ENCODE results near the gene SF3B3.
A peak's percentile ranks its signal among the peaks of the same experiment; 100 is the strongest.
"Not testable (repeated sequence)": the region's sequence is repeated elsewhere in the genome, so short reads cannot be mapped to it uniquely, and the experiment has no call there.

Gene SF3B3

DNA sequence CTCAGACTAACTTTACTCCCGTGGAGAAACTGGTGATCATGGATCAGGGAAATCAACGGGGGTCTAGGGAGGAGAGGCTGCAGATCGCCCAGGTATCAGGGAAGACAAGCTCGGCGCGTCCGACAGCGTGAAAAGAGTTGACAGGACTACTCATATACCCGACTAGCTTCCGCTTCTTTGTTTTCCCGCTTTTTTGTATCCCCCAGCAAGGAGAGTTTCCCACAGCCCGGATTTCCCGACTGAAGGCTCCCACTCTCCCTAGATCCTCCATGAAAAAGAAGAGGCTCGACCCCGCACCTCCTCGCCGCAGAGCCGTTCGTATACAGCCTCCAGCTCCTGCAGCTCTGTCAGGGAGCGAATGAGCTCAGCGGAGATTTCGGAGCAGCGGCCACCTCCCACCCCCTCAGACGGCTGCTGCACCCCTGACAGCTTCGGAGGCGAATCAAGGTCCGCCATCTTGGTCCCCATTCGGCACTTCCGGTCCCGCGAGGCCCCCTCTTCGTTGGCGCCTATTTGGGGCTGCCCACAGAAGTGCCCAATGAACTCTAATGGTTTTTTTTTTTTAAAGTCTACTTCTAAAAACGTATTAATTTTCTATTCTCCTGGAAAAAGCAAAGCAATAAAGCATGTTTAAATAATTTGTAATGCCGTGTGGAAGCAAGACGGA, 407 bp upstream of the SF3B3 start, which contains the start of gene COG4:
Gene COG4 (minus strand): TSS at position 479 of the 667 bp plus-strand sequence. CDS start 11 bp downstream, at position 468.
- ChIA-PET POLR2A (interaction anchor here (0.6 to 0.9 kb wide), 3 partner anchors 18 to 166 kb away, joined by 3 to 4 read pairs (median 3); no protein-coding TSS in a partner anchor), CTCF (interaction anchor here (0.9 kb wide), 1 partner anchor 271 kb away, joined by 3 read pairs; no protein-coding TSS in a partner anchor)
- peak; percentile 91 for DNase-seq (ENCODE audit: extremely low spot score)
- TF ChIP-seq, protein P1, sequence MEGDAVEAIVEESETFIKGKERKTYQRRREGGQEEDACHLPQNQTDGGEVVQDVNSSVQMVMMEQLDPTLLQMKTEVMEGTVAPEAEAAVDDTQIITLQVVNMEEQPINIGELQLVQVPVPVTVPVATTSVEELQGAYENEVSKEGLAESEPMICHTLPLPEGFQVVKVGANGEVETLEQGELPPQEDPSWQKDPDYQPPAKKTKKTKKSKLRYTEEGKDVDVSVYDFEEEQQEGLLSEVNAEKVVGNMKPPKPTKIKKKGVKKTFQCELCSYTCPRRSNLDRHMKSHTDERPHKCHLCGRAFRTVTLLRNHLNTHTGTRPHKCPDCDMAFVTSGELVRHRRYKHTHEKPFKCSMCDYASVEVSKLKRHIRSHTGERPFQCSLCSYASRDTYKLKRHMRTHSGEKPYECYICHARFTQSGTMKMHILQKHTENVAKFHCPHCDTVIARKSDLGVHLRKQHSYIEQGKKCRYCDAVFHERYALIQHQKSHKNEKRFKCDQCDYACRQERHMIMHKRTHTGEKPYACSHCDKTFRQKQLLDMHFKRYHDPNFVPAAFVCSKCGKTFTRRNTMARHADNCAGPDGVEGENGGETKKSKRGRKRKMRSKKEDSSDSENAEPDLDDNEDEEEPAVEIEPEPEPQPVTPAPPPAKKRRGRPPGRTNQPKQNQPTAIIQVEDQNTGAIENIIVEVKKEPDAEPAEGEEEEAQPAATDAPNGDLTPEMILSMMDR (IDR thresholded peaks at IDR 0.05; ENCODE audit: control extremely low read depth, extremely low read depth, low read depth, missing control alignments): no peak

DNA sequence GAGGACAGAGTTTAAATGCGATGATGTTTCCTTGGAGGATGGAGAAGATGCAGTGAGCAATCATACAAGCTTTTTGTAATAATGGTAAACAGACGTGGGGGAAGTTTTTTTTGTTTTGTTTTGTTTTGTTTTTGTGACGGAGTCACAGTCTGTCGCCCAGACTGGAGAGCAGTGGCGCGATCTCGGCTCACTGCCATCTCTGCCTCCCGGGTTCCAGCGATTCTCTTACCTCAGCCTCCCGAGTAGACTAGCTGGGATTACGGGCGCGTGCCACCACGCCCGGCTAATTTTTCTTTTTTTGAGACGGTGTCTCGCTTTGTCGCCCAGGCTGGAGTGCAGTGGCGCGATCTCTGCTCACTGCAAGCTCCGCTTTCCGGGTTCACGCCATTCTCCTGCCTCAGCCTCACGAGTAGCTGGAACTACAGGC, 796 bp downstream of the SF3B3 start:
- ChIA-PET CTCF (interaction anchor here (0.7 to 2.0 kb wide), 7 partner anchors 10 to 143 kb away, joined by 3 to 6 read pairs (median 4); no protein-coding TSS in a partner anchor), POLR2A (interaction anchor here (0.9 to 2.0 kb wide), 8 partner anchors 8 to 235 kb away, joined by 3 to 8 read pairs (median 3); partner anchors contain the start of genes AARS1, DDX19A and ST3GAL2)
- not testable (repeated sequence) for DNase-seq (ENCODE audit: extremely low spot score)

DNA sequence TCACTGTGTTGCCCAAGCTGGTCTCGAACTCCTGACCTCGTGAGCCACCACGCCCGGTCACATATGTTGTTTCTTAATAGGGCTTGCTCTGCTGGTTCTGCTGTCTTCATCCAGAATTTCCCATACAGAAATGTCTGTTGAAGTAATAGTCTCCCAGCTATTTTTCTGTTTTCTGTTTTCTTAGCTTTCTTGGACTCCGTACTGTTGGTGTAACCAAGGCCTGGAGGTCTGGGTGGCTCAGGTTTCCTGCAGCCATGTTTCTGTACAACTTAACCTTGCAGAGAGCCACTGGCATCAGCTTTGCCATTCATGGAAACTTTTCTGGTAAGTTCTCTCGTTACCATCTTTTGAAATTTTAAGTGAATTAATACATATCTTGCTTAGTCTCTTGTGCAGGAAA, 2.8 kb downstream of the SF3B3 start:
- POLR2A ChIA-PET: interaction anchor here (0.6 kb wide), 1 partner anchor 31 kb away, joined by 3 read pairs; no protein-coding TSS in a partner anchor
- DNase-seq (ENCODE audit: extremely low spot score): no peak
- TF ChIP-seq, protein P1 (IDR thresholded peaks at IDR 0.05; ENCODE audit: control extremely low read depth, extremely low read depth, low read depth, missing control alignments): no peak
- CTCF ChIA-PET: interaction anchor here (1.6 to 2.0 kb wide), 2 partner anchors 127 to 145 kb away, joined by 3 to 6 read pairs; no protein-coding TSS in a partner anchor

DNA sequence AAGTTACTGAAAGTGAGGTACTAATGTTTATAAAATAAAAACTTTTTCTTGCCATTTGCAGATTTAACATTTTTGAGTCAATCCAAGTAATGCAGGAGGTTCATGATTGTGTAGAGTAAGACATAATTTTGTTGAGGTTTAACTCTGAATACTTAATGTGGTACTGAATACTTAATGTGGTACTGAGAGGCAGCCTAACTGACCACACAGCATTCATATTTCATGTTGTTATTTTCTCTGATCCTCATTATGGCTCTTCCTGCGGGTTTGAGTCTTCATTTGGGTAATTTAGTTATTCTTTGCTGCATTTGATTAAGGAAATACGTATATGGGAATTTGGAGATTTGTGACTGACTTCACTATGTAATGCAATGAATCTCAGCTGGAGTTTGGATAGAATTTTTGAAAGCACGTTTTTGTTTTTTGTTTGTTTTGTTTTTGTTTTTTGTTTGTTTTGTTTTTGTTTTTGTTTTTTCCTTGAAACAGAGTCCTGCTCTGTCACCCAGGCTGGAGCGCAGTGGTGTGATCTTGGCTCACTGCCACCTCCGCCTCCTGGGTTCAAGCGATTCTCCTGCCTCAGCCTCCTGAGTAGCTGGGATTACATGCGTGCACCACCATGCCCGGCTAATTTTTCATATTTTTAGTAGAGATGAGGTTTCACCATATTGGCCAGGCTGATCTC, 3.8 kb downstream of the SF3B3 start:
- TF ChIP-seq, protein P1 (IDR thresholded peaks at IDR 0.05; ENCODE audit: control extremely low read depth, extremely low read depth, low read depth, missing control alignments): no peak
- DNase-seq (ENCODE audit: extremely low spot score): no peak
- POLR2A ChIA-PET: no interaction called here
- CTCF ChIA-PET: no interaction called here

DNA sequence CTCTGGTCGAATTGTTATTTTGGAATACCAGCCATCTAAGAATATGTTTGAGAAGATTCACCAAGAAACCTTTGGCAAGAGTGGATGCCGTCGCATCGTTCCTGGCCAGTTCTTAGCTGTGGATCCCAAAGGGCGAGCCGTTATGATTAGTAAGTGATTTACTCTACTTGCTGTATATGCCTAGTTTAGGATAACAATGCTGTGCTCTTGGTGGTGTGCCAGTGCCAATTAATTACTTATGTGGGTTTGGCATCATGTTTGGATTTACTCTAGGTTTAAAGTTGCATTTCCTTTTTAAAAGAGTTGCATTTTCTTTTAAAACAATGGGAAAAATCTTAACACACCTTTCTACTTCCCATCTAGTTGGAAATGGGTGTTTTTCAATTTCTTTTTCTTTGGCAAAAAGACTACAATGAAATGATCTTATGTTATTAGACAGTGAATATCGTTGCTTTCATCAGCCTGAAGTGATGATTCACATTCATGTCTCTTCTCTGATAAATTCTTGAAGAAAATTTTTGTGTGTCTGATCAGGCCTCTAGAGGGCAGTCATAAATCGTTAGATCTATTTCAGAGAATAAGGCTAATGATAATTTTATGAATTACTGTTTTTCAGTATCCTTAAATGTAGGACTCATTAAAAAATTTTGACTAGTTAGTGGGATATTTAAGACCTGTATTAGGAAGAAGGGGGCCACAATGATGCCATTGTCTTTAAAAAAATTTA, 5.6 kb downstream of the SF3B3 start:
- POLR2A ChIA-PET: interaction anchor here (0.7 kb wide), 1 partner anchor 76 kb away, joined by 15 read pairs; no protein-coding TSS in a partner anchor
- CTCF ChIA-PET: interaction anchor here (0.7 to 1.0 kb wide), 4 partner anchors 9 to 230 kb away, joined by 3 read pairs; partner anchors contain the start of gene DDX19B
- no peak for DNase-seq (ENCODE audit: extremely low spot score)
- TF ChIP-seq, protein P1 (IDR thresholded peaks at IDR 0.05; ENCODE audit: control extremely low read depth, extremely low read depth, low read depth, missing control alignments): peak; percentile 40

DNA sequence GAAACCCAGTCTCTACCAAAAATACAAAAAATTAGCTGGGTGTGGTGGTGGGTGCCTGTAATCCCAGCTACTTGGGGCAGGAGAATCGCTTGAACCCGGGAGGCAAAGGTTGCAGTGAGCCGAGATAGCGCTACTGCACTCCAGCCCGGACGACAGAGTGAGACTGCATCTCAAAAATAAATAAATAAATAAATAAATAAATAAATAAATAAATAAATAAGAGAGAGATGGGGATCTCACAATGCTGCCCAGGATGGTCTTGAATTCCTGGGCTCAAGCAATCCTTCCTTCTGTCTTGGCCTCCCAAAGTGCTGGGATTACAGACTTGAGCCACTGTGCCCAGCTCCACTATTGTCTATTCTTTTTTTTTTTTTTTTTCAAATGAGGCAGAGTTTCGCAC, 6.3 kb downstream of the SF3B3 start:
- ChIA-PET POLR2A (interaction anchor here (0.6 kb wide), 1 partner anchor 1378 kb away, joined by 4 read pairs; no protein-coding TSS in a partner anchor), CTCF (interaction anchor here (0.9 to 1.5 kb wide), 3 partner anchors 8 to 38 kb away, joined by 3 to 4 read pairs (median 3); no protein-coding TSS in a partner anchor)
- not testable (repeated sequence) for DNase-seq (ENCODE audit: extremely low spot score)

DNA sequence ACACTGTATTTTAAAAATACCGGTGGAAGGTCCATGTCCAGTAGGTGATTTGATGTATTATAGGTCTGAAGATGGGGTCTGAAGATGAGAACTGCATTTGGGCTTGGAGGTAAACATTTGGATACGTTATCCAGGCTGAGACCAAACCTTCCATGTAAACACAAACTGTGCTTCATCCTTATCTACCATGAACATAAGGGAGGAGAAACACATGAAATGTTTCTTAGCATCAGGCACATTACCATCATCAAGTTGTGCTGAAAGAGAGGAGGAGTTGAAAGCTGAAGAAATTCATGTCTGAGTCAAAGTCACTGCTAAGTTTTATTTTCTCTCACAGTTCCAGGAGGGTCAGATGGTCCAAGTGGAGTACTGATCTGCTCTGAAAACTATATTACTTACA, 11.4 kb downstream of the SF3B3 start:
- CTCF ChIA-PET: interaction anchor here (1.6 to 1.8 kb wide), 2 partner anchors 10 to 16 kb away, joined by 4 read pairs; no protein-coding TSS in a partner anchor
- POLR2A ChIA-PET: interaction anchor here (0.5 kb wide), 1 partner anchor 258 kb away, joined by 4 read pairs; no protein-coding TSS in a partner anchor
- TF ChIP-seq, protein P1 (IDR thresholded peaks at IDR 0.05; ENCODE audit: control extremely low read depth, extremely low read depth, low read depth, missing control alignments): no peak
- DNase-seq (ENCODE audit: extremely low spot score): no peak
